NCI-H748 (cell line): ENCODE measurements around the gene SYS1.

ENCODE experiments used
- DNase-seq: peaks from one replicate; lab custom pipeline; 2025; ENCODE audit not compliant: unreplicated experiment; lab: John Stamatoyannopoulos, UW

SYS1 gene

DNA sequence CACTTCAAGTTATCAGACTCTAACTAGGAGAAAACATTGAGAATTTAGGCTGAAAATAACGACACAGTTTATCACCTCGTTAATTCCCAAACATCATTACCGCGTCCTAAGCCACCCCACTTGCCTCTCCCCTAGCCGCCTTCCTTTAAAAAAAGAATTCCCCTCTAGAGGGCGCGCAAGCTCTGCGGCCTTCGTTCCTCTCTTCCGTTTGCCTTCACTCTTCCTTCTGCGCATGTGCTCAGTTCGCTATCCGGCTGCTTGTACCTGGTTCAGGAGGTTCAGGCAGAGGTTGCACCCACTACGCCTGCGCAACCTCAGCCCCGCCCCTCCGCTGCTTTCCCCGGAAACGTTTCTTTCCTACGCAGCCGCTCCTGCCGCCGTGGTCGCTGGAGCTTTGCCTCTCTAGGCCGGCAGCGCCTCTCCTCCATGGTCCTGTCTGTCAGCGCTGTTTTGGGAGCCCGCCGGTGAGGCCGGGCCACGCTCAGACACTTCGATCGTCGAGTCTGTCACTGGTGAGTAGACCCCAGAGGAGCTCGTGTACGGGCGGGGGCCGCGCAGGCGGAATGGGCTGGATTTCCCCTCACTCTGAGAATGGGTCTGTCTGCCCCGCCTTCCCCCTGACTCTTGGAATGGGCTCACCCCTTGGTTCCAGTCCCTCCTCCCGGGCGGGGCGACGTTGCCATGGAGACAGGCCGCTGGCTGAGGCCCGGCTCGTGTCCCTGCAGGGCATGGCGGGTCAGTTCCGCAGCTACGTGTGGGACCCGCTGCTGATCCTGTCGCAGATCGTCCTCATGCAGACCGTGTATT, at the start of gene SYS1:
SYS1 (plus strand) TSS at position 353 of the 807 bp plus-strand sequence; CDS start at position 729, 376 bp downstream.
- peak; percentile 94 for DNase-seq

DNA sequence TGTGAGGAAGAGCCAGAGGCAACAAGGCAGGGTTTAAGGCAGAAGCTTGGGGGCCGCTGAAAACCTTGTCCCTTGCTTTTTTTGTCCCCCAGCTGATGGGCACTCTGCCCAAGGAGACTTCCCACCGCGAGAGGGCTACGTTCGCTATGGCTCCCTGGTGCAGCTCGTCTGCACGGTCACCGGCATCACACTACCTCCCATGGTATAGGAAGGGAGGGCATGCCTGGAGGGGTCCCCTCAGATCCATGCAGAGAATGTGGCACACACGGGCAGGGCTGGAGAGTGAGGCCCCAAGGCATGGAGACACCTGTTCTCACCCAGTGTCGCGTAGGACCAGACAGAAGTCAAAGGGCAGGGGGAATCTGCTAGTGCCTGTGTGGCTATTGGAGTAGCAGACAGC, 49.0 kb upstream of the SYS1 start:
- no peak for DNase-seq

DNA sequence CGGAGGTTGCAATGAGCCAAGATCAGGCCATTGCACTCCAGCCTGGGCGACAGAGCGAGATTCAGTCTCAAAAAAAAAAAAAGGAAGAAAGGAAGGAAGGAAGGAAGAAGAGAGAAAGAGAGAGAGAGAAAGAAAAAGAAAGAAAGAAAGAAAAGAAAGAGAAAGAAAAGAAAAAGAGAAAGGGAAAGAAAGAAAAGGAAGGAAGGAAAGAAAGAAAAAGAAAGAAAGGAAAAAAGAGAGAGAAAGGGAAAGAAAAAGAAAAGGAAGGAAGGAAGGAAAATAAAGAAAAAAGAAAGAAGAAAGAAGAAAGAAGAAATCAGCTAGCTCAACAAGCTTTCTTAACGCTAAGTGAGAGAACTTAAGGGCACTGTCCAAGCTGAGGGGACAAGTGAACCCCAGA, 47.3 kb upstream of the SYS1 start:
- no peak for DNase-seq

DNA sequence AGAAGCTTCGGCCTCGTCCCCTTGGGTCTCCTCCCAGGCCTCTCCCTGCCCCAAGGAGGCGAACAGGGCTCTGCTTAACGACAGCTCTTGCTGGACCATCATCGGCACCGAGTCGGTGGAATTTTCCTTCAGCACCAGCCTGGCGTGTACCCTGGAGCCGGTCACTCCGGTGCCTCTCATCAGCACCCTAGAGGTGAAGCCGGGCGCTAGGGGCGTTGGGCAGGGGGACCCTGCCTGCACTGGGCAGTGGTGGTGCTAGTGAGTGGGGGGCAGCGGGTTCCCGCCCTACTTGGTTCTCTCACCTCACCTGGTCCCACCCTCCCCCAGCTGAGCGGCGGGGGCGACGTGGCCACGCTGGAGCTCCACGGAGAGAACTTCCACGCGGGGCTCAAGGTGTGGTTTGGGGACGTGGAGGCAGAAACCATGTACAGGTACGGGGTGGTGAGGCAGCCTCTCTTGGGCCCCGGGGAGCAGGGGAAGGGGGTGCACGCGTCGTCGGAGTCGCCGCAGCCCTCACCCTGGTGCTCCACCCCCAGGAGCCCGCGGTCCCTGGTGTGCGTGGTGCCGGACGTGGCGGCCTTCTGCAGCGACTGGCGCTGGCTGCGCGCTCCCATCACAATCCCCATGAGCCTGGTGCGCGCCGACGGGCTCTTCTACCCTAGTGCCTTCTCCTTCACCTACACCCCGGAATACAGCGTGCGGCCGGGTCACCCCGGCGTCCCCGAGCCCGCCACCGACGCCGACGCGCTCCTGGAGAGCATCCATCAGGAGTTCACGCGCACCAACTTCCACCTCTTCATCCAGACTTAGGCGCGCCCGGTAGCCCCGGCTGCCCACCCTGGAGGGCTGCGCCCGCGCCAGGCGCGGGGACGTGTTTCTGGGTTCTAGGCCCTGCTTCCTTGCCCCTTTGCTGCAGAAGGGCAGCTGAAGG, 46.5 kb upstream of the SYS1 start:
- DNase-seq = no peak

DNA sequence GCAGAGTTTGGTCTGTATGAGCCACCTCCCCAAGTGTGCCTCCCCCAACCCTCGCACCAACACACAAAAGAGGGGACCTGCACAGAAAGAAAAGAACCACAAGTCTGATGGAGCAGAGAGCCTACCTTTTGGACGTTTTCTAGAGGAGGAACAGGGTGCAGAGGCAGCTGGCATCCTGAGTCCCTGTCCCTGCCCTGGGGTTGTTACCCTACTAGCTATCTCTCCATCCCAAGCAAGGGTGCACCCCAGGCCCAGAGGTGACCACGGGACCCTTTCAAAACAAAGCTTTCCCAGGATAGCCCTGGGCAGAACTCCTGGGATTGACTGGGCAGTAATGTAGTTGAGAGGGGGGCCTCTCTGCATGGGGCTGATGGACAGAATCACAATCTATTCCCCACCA, 45.1 kb upstream of the SYS1 start:
- DNase-seq = no peak

DNA sequence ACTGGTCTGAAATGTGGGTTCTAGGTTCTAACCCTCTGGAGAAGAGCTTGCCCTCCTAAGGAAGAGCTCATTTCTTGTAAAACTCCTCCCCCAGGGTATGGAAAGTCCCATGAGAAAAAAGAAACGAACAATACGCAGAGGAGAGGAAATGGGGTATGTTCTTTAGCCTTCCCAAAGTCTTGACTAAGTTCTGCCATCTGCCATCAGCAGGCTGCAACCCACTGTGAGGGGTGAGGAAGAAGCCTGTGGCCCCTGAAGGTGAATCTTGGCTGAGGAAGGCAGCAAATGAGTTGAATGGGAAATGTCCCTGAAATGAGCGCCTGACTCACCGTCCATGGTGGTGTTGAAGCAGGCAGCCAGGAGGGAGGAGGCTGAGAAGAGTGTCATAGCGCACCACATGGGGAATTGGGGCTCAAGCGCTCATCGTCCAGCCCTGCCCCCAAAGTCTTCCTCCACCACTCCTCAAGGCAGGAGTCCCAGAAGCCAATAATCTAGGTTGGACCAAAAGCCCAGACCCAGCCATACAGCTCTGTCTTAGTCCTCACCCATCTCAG, 44.5 kb upstream of the SYS1 start:
- no peak for DNase-seq

DNA sequence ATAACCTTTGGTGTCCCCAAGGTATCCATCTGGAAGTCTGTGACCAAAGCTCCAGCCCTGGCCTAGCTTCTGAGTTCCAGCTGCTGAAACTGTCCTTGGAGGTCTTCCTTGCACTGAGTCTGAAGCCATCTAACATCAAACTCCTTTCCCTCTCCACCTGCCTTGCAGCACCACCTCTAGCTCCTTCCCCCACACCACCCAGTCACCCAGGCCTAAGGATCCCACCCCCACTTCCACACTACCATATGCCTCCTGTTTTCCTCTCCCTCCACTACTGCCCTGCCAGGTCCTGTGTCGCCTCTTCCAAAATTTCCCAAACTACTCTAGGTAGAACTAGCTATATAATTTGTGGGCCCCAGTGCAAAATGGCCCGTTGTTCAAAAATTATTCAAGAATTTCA, 44.0 kb upstream of the SYS1 start:
- no peak for DNase-seq

DNA sequence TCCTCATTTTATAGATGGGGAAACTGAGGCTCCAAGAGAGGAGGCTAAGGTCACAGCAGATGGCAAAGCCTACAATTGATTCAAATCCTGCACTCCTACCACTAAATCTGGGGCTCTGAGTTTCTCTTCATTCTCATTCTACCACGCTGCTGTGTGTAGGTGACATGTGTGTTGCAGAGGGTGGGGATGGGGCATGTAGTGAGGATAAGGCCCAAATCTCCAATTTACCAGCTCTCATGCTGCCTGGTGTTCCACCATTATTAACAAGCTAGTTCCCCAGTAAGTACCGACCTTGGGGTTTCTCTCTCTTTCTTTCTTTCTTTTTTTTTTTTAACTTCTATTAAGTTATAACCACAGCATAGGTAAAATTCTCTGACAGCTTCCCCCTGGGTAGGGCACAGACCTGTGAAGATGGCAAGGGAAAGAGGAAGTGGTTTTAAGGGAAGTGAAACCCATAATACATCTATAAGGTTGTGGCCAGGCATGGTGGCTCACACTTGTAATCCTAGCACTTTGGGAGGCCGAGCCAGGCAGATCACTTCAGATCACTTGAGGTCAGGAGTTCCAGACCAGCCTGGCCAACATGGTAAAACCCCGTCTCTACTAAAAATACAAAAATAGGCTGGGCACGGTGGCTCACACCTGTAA, 41.9 kb upstream of the SYS1 start:
- DNase-seq = no peak

DNA sequence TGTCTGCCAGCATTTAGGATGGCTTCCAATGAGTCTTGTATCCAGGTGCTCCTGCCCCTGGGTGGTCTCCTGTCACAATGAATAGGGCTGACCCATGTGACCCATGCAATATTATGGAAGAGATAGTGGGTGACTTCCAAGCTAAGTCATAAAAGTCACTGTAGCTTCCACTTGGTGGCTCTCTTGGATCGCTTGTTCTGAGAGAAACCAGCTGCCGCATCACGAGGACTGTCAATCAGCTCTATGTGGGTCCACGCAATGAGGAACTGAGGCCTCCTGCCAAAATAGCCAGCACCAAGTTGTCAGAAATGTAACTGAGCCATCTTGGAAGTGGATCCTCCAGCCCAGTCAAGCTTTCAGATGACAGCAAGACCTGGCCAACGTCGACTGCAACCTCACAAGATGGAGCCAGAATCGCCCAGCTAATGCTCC, 40.0 kb upstream of the SYS1 start:
- peak; percentile 41 for DNase-seq

DNA sequence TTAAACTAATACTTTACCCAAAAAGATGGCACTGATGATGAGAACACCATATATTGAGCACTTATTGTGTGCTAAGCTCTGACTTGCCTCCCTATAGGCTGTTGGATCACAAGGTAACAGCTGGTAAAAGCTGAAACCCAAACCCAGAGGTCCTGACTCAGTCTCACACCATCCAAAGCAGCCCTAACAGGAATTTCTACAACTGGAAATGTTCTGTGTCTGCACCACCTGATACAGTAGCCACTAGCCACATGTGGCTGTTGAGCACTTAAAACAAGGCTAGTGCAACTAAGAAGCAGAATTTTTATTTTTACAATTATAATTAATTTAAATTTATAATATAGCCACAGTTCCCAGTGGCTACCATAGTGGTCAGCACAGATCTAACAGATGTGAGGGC, 39.2 kb upstream of the SYS1 start:
- no peak for DNase-seq

DNA sequence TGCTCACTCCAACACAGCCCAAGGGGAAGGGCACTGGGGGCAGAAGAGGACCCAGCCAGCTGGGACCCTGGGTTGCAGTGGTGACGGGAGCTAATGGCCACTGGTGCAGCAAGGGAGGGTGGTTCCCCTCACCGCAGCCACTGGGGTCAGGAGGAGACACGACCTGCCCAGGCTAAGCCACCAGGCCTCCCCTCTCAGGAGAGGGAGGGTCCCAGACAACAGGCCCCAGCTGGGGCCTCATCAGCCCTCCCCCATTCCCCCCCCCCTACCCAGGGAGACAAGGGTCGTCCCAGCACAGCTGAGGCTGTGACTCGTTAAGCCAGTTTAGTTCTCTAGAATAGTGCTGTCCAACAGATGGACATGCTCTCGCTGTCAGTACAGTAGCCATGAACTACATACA, 37.6 kb upstream of the SYS1 start:
- no peak for DNase-seq

DNA sequence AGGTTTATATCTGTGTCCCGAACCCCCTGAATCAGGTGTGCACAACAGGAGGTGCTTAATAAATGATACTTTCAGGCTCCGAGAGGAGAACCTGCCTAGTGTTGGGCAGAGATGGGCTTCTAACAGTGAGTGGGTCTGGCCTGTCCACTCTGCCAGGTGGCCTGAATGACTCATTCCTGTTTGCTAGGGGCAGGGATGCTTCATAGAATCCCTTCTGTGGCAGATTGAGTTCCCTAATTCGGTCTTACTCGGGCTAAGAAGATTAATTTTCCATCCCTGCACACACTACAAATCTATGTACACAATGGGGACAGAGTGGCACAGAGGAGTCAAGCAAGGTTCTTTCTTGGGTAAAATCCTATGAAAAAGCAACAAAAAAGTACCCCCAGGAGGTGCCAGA, 34.5 kb upstream of the SYS1 start:
- DNase-seq = no peak

DNA sequence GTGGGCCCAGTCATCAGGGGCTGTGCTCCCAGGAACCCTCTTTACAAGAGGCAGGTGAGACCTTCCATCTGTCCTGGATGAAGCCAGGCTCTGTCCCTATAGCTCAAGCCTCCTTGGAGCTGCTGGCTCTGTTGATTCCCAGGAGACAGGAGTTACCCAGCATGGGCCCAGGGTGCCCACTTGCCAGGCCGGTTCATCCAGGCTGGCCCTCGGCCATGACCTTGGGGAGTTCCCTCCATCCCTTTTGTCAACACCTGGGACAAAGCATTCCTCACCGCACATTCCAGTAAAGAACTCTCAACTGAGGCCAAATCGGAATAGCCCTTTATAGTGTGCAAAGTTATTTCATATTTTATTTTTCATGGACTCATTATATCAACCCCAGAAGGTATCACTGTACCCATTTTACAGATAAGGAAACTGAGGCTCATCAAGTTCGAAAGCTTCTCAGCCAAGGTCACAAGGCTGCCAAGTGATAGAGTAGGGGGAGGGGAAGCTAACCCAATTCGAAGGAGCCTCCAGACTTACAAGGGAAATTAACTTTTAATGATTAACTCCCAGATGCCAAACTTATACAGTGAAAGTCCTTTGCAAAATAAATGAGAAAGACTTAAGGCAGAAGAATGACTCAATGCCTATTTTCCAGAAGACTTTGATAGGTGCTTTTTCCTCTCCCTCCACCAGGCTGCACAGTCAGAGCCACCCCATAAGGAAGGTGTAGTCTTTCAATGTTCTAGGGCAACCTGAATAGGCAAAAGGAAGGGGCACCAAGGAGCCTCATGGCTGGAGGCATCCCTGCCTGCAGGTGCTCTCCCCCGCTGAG, 33.2 kb upstream of the SYS1 start:
- DNase-seq = no peak

DNA sequence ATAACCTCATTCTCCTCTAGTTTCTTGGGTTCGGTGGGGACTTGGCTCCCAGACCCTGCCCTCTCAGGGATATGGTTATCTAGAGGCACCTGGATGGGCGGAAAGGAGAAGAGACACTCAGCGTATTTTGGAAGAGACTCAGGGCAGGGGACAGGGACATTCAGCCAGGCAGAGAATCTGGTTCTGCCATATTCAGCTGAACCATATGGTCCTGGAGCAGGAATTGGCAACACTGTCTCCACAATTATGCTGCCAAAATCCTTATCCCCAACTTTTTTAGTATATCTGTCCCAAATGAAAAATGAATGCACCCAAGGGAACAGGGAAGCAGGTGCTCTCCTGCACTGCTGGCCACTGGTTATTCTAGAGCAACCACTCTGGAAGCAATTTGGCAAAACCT, 32.5 kb upstream of the SYS1 start:
- no peak for DNase-seq

DNA sequence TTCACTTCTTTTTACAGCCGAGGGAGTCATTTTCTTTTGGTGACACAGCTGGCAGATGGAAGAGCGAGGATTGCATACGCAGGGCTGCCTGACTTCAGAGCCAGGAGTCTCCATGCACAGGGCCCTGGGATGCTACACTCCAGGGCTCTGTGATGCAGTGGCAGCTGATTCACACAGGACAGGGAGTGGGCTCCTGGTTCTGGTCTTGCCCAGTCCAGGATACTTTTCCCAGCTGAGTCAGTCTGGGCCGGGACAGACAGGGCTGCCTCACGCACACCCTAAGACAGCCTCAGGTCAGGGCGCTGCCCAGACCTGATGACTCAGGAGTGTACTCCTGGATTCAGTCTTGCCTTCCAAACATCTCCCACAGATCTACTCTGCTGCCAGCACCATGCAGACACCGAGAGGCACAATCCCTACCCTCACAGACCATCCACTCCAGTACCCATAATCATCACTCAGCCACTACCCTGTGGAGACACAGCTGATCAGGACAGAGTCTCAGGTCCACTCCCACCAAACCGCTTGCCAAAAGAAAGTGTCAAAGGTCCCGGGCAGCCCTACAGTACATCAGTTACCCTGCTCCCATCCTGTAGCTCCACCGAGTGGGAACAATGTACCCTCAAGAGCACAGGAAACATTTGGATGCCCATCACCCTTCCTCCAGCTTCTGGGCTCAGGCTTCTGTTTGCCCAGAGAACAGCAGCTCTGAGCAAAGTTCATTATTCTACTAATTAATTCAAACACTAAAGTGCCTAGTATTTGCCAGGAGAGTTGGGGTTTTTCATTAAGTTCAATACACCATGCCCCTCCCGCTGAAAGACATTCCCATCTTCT, 26.2 kb upstream of the SYS1 start:
- DNase-seq = no peak

DNA sequence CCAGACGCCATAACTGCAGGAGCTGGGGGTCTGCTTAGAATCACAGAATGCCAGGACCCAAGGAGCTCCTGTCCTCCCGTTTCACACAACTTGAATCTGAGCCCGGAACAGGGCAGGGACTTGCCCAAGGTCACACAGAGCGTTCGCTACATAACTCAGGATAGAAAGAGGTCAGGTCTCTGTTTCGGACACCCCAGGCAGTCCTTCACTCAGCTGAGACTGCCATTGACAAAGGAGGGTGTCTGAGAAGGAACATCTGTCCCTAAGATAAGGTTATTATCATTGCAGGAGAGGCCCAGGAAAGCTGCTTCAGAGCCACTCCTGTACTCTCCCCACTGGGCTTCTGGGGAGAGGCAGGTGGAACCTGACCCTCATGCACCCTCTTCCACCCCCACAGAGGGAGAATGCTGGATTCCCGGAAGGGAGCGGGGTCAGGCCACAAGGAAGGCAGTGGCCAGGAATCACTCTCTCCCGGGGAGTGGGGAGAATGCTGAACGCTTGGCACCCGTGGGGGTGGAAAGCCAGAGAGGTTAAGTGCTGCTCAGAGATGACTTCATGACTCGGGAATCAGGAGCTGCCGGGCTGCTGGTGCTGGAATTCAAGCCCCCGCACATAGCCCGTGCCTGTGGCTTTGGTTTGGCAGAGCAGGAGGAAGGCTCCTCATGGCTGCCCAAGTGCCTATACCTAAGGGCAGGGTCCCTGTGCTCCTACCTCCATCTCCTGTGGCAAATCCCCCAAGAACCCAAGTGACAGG, 25.4 kb upstream of the SYS1 start:
- no peak for DNase-seq

DNA sequence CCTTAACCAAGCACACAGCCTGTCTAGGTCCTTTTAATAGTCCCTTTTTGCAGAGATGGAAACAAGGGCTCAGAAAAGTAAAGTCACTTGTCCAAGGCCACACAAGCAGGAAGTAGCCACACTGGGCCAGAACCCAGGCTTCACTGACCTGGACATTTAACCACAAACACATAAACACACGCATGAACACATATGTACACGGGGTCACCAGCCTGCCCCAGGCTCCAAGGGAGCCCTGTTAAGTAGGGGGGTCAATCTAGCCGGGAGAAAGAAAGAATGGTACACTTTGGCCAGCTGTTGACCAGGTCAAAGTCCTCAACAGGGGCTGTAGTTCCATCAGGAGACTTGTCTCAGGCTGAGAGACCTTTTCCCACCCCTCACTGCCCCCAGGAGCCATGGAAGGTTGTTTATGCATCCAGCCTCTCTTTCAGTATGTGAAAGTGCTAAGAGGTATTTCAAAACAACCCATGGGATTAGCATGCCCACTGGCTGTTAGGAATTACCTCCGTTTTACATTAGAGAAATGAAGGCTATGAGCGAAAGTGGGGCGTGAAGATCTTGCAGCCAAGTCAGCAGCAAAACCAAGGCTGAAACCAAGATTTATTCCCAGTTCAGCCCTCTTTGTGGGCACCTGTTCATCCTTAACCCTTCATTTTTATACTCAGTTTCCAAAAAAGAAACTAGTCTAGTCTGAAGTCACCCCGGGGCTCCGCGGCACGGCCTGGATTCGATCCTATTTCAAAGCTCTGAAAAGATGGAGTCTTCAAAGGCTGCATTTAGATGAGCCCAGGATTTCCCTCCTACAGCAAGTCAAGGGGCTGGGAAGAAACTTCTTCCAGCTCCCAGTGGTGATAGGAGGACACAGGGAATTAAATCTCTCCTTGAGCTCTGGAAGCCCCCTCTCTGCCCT, 24.6 kb upstream of the SYS1 start:
- DNase-seq = no peak

DNA sequence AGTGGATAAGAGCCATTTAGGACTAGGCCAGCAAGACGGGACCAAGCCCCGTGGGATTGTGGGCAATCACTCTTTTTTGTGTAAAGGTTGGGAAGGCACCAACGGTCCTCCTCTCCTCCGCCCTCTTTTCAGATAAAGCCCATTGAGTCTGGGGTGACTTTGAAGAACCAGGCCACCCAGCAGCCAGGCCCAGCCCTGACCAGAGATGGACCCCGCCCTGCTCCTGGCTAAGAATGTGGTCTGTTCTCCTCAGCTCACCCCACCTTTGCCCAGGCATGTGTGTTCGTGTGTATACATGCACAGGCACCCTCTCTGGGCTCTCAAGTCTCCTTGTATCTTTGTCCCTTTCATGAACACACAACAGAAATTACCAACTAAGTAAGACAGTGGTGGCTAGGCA, 23.9 kb upstream of the SYS1 start:
- no peak for DNase-seq
